Aorta (tissue), 5 donors: ENCODE measurements around the gene SGK1. TPM values are rescaled to one million over a fixed set of nuclear protein-coding genes. Genes with fewer than 3 reads are reported as not detected.

Experiments
- ATAC-seq: fragments of 200-7000 bp; cut with Tn5 transposase; one replicate; pipeline ENCODE4 v1.9.1; 2022; ENCODE audit warnings: moderate library complexity; ENCODE audit not compliant: low FRiP score
- DNase-seq, 2 donors: peaks; one replicate each; pipeline ENCODE4 v3.0.0-alpha.2; 2020
- H3K27ac ChIP-seq, 2 donors: one replicate each; pipeline ENCODE4 v1.5.1; 2013; ENCODE audit warnings: low read length in 2 of 2, mild to moderate bottlenecking in 2 of 2, moderate library complexity in 2 of 2, control low read depth in 1 of 2, inconsistent platforms in 1 of 2, low read depth in 1 of 2
- H3K27me3 ChIP-seq, 2 donors: one replicate each; pipeline ENCODE4 v1.6.1; 2013; ENCODE audit warnings: control low read depth in 1 of 2, low read length in 1 of 2, mild to moderate bottlenecking in 1 of 2, moderate library complexity in 1 of 2; ENCODE audit not compliant: insufficient read depth in 2 of 2, control insufficient read depth in 1 of 2
- H3K36me3 ChIP-seq, 2 donors: one replicate each; pipeline ENCODE4 v1.6.1; 2013; ENCODE audit warnings: control low read depth in 1 of 2, low read length in 1 of 2, mild to moderate bottlenecking in 1 of 2; ENCODE audit not compliant: insufficient read depth in 2 of 2, control insufficient read depth in 1 of 2
- H3K4me1 ChIP-seq, 2 donors: one replicate each; pipeline ENCODE4 v1.6.1; 2013; ENCODE audit warnings: low read length in 2 of 2, control low read depth in 1 of 2, mild to moderate bottlenecking in 1 of 2, moderate library complexity in 1 of 2; ENCODE audit not compliant: insufficient read depth in 2 of 2, control insufficient read depth in 1 of 2
- H3K4me3 ChIP-seq, 2 donors: one replicate each; pipeline ENCODE4 v1.5.1; 2013; ENCODE audit warnings: low read length in 2 of 2, control low read depth in 1 of 2, mild to moderate bottlenecking in 1 of 2
- H3K9me3 ChIP-seq: one replicate; pipeline ENCODE4 v1.6.1; 2013; ENCODE audit warnings: mild to moderate bottlenecking, low read length; ENCODE audit not compliant: control insufficient read depth
- WGBS, 2 donors: extraction: QIAGEN DNeasy Blood & Tissue Kit; methylation state at CpG; one replicate each; pipeline ENCODE4 v1.1.7; 2013; 5-methylcytosine and 5-hydroxymethylcytosine counted together
- intact Hi-C, 2 donors: fragments of 100-400 bp; cut with DNase I; formaldehyde crosslinking; loops; one replicate each; pipeline versions ENCODE4 v1.14.2 to v1.15.0; 2022
- polyA plus RNA-seq, 2 donors: library from polyadenylated mRNA; stranded (reverse); fragments of 200-250 nt; gene quantifications; one replicate each; pipeline ENCODE4 v1.2.3, GENCODE V29; 2013
- total RNA-seq, 2 donors: library from RNA; stranded (reverse); fragmentation: NEBNext Ultra II Directional; extraction: Animal tissue kit (Norgen Biotek cat#: 25700); gene quantifications; one replicate each; pipeline ENCODE4 v1.2.1, GENCODE V29; 2021
- donor health status: healthy with polysubstance abuse.
- donor health status: Bipolar disorder and iron deficiency.
- donor health status: DM: no; HTN: no; CAD: no.
- donor health status: DM: no; HTN: no; CAD: no.
- donor health status: DM: yes; HTN: yes; CAD: no.

The SGK1 gene
- total and polyA plus RNA-seq, 4 donors = 11.3 to 150 (median 106) TPM

DNA sequence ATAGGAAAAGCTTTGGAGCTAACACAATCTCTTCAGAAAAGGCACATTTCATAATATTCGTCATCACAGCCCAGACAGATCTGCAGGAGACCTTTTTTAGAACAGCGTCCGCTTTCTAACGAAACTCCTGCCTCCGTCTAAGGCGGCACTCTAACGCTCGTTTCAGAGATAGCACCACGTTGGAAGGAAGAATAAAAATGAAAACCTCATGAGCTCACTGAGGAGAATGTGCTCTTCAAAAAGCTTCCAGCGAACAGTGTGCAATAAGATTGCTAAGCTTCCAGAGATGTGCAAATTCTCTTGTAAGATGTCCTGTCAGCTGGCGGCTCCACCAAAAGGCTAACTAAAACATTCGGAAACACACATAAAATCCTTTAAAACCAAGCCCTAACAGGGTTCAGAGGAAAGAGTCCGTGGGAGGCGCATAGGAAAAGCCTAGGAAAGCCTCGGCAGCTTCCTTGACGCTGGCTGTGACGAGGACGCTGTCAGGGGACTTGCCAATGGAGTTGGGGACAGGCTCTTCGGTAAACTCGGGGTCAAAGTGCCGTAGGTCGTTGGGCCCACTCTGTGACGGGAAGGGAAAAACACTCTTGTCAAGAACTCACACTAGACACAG is 147.9 kb downstream of the SGK1 start:
- DNase-seq = no peak
- H3K27me3 ChIP-seq = no peaks in the 10 kb centered on the region
- intact Hi-C loops = loop anchor here in 1 of 2 donors (5.0 to 10.0 kb wide), 3 partner anchors 205 to 772 kb away; no protein-coding TSS in a partner anchor
- no peak overlapping the region for H3K27ac ChIP-seq
- no peak for ATAC-seq
- no peaks in the 10 kb centered on the region for H3K4me1 ChIP-seq
- no peaks in the 10 kb centered on the region for H3K9me3 ChIP-seq
- H3K36me3 ChIP-seq = peaks cover 6 to 11% of the 10 kb centered on the region in 2 donors
- 40 to 55% methylated on average over 23 of the region's 23 CpGs for WGBS, 2 donors
- no peak overlapping the region for H3K4me3 ChIP-seq

DNA sequence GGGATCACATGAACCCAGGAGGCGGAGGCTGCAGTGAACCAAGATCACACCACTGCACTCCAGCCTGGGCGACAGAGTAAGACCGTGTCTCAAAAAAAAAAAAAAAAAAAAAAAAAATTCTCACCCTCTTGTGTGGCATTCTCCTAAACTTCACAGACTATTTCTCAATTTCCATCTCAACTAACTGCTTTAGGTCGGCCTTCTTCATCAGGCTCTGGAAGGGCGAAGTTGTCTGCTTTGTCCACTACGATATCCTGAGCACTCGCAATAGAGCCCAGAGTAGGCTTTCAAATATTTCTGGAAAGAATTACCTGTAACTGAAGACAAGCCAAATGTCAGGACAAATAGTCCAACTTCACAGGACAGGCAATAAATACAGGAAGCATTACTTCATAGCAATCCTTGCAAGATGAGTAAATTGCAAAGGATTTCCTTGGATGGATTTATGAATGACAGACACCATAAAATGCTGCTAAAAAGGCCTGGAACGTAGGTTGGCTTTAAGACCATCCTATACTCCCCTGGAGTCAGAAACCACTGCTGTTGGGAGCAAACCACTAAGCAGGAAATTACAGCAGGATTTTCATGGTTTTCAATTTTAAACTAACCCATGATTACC is 149.2 kb downstream of the SGK1 start:
- ATAC-seq (no peak), DNase-seq (no peak)
- Histone ChIP-seq H3K4me1 (no peaks in the 10 kb centered on the region), H3K9me3 (no peaks in the 10 kb centered on the region), H3K36me3 (peaks cover 6 to 11% of the 10 kb centered on the region in 2 donors), H3K27me3 (no peaks in the 10 kb centered on the region), H3K4me3 (no peak overlapping the region), H3K27ac (no peak overlapping the region)
- 93% methylated on average over 7 to 8 of the region's 8 CpGs for WGBS, 2 donors
- intact Hi-C loops = no loop called here

DNA sequence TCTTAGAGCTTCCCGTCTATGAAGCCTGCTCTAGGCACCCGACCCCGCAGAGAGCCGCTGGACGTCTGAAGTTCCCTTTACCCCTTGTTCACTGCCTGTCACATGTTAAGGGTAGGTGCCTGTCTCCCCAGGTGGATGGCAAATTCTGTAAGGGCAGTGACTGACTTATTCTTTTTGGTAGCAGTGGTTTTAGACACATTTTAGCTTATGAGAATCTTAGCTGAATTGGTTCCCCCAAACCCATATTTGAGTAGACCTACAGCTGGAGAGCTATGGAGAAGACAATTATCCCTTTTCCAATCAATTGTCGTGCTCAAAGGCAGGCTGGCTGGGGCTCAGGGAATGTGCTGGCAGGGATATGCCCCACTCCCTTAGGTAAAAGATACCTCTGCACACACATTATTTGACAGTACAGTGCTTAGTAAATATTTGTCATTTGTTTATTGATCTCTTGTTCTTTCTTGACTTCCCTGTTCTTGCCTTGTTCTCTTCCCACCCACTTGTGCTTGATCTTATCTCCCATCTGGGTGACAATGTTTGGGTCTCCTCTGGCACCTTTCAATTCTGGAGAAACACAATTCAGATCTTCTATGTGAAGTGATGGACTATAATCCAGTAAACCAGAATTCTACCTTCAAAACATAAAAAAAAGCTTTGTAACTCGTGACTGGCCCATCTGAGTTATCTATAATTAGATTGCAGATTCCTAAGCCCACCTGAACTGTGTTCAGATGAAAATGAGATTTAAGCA is 151.2 kb downstream of the SGK1 start:
- 92% methylated on average over 7 of the region's 7 CpGs for WGBS, 2 donors
- no peak for DNase-seq
- no peak overlapping the region for H3K4me3 ChIP-seq
- no peaks in the 10 kb centered on the region for H3K27me3 ChIP-seq
- ATAC-seq = no peak
- intact Hi-C loops = no loop called here
- H3K36me3 ChIP-seq = peaks cover 5 to 11% of the 10 kb centered on the region in 2 donors
- H3K4me1 ChIP-seq = no peaks in the 10 kb centered on the region
- H3K27ac ChIP-seq = no peak overlapping the region
- no peaks in the 10 kb centered on the region for H3K9me3 ChIP-seq

DNA sequence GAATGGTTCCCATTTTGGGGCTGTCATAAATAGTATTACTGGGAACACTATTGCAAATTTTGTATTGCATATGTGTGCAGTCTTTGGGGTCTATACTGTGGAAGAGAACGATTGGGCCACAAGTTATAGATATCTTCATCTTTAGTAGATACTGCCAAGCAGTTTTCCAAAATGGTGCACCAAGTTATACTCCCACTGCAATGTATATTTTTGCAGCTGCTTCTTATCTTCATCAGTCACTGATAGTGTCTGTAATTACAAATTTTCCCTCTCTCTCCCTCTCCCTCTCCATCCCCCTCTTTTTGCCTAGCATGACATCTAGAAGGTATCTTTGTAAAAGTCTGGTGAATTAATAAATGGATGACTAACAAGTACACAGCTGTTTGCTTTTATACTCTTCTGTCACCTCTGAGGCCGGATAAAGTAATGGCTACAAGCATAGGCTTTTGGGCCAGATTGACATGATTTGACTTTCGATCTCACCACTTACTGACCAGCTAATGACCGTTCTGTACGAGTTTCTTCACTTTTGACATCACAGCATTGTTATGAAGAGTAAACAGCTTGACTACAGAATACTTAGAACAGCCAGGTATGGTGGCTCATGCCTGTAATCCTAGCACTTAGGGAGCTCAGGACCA is 152.2 kb downstream of the SGK1 start:
- H3K4me3 ChIP-seq = no peak overlapping the region
- DNase-seq (no peak), ATAC-seq (no peak)
- no peak overlapping the region for H3K27ac ChIP-seq
- H3K36me3 ChIP-seq = peaks cover 0 to 8% of the 10 kb centered on the region in 2 donors
- no peaks in the 10 kb centered on the region for H3K27me3 ChIP-seq
- WGBS, 2 donors = 89 to 92% methylated on average over 5 of the region's 5 CpGs
- H3K9me3 ChIP-seq = no peaks in the 10 kb centered on the region
- no peaks in the 10 kb centered on the region for H3K4me1 ChIP-seq
- intact Hi-C loops = no loop called here

DNA sequence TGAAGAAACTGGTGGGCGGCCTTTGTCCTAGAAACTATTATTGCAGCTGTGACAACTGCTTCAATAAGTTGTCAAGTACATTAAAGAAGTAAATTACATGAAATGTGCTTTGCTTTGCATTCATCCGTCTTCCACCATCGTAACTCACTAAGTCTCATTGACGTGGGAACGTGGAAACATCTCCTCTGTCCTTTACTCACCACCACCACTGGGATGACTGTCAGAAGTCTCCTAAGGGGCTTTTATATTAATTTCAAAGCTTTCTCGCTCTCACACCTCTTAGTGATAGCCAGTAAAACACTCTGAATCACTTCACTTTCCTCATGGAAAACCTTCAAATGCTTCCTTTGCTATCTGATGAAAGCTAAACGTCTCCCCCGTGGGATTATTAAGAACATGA is 153.6 kb downstream of the SGK1 start:
- no peak for ATAC-seq
- H3K36me3 ChIP-seq = peaks cover 0 to 2% of the 10 kb centered on the region in 2 donors
- H3K27ac ChIP-seq = no peak overlapping the region
- no peak overlapping the region for H3K4me3 ChIP-seq
- H3K4me1 ChIP-seq = no peaks in the 10 kb centered on the region
- no peaks in the 10 kb centered on the region for H3K27me3 ChIP-seq
- WGBS, 2 donors = 78 to 81% methylated on average over 8 of the region's 8 CpGs
- no peak for DNase-seq
- H3K9me3 ChIP-seq = no peaks in the 10 kb centered on the region
- intact Hi-C loops = no loop called here

DNA sequence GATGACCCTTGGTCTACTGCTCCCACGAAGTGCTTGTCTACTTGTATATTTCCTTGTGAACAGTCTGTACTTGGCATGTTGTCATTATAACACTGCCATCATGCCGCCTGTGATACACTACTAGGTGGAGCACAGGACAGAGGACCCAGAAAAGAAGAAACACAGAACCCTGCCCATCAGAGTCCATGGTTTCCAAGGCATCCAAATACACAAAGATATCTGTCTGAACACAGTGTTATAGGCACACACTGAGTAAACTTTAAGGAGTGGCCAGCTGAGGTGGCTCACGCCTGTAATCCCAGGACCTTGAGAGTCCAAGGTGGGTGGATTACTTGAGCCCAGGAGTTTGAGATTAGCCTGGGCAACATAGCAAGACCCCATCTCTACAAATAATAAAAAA is 155.0 kb downstream of the SGK1 start:
- Histone ChIP-seq H3K4me3 (no peak overlapping the region), H3K4me1 (no peaks in the 10 kb centered on the region), H3K36me3 (peaks cover 0 to under 1% of the 10 kb centered on the region in 2 donors), H3K9me3 (no peaks in the 10 kb centered on the region), H3K27ac (no peak overlapping the region), H3K27me3 (no peaks in the 10 kb centered on the region)
- 88 to 92% methylated on average over 3 of the region's 3 CpGs for WGBS, 2 donors
- DNase-seq = no peak
- intact Hi-C loops = no loop called here
- ATAC-seq = no peak

DNA sequence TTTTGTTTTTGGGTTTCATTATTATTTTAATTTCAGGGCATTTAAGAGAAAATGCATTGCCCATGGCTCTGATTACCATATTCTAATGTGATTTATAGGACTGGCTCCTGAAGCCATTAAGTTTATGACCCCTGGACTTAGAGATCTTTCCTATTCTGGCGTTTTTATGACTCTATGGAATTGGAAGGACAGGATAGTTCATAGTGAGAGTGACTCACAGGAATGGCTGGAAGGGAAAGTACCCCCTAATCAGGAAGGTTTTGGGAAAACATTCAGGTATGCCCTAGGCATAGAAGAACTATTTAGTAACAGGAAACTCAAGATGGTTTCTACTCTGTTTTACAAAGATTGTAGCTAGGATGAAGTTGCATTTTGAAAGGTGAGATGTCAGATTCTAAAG is 156.9 kb downstream of the SGK1 start:
- no peak overlapping the region for H3K27ac ChIP-seq
- no peaks in the 10 kb centered on the region for H3K27me3 ChIP-seq
- H3K36me3 ChIP-seq = no peaks in the 10 kb centered on the region
- DNase-seq (no peak), ATAC-seq (no peak)
- no peaks in the 10 kb centered on the region for H3K9me3 ChIP-seq
- H3K4me1 ChIP-seq = no peaks in the 10 kb centered on the region
- WGBS, 2 donors = 53 to 69% methylated on average over 1 of the region's 1 CpG
- intact Hi-C loops = no loop called here
- no peak overlapping the region for H3K4me3 ChIP-seq

DNA sequence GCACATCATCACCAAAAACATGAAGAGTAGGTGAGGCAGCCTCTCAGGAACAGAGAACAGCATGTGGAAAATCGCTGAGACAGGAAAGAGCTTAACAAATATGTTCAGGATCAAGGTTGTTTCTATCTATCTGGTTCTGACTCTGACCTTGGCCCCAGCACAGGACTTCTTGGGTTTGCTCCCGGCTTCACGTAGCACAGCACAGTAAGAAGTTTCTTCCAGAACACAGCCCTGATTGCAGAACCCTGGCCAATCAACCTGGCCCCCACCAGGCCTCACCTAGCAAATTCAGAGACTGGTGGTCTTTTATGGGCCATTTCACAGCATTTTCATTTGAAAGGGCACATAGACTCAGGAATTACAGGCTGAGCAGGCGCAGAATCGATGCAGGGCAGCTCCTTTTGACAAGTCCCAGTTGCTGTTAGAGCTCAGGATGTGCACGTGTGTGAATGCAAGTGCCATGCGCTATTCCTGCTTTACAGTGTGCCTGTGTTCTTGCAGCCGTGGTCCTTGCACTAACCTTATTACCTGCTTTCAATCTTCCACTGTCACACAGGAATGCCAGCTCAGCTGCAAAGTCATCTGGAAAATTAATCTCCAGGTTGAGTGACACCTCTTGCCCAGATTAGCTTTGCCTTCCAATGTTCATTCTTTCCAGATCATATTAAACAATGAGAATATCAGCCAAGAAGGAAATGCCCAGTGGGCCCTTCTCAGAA is 165.0 kb downstream of the SGK1 start:
- intact Hi-C loops = loop anchor here in 1 of 2 donors (5.0 kb wide), 1 partner anchor 789 kb away; no protein-coding TSS in a partner anchor
- no peak for ATAC-seq
- H3K4me3 ChIP-seq = no peak overlapping the region

More for the DNA sequence above, 165.0 kb downstream of the SGK1 start:
- H3K27me3 ChIP-seq = no peaks in the 10 kb centered on the region
- no peak for DNase-seq
- 63 to 70% methylated on average over 8 of the region's 8 CpGs for WGBS, 2 donors
- no peak overlapping the region for H3K27ac ChIP-seq
- no peaks in the 10 kb centered on the region for H3K4me1 ChIP-seq
- H3K36me3 ChIP-seq = no peaks in the 10 kb centered on the region
- H3K9me3 ChIP-seq = no peaks in the 10 kb centered on the region
